H1 (cell line): ENCODE results near the gene CHTF8. TPM values are rescaled to one million over a fixed set of nuclear protein-coding genes. Genes with fewer than 3 reads are reported as not detected.

Experiments used
- SIN3A ChIP-seq, 2 experiments: IDR thresholded peaks in 1 of 2; conservative IDR thresholded peaks in 1 of 2; 2 replicates each; pipeline ENCODE4 v1.6.1; 2011 to 2012; ENCODE audit warnings: low read length in 2 of 2, improper control_type of control experiment in 1 of 2, low read depth in 1 of 2, mild to moderate bottlenecking in 1 of 2
- SP4 ChIP-seq: IDR thresholded peaks from 2 replicates; pipeline ENCODE4 v1.6.1; 2012; ENCODE audit warnings: low read length, inconsistent platforms
- TBP ChIP-seq: IDR thresholded peaks from 2 replicates; pipeline ENCODE4 v1.6.1; 2011; ENCODE audit warnings: low read depth, low read length, improper control_type of control experiment
- polyA plus RNA-seq, 7 experiments: library from polyadenylated mRNA; depleted of rRNA in 3 of 7; stranded (reverse) in 5 of 7; unstranded in 2 of 7; fragments of >200 nt in 5 of 7; fragments of 200-250 nt in 2 of 7; gene quantifications; 1 replicate in 5 of 7; 2 replicates in 1 of 7; 4 replicates in 1 of 7; pipeline versions ENCODE4 v1.2.1 to v1.2.3, GENCODE V29; 2011 to 2013; ENCODE audit warnings: missing spikeins in 2 of 7, mixed read lengths in 2 of 7
- total RNA-seq: library from RNA; stranded (reverse); fragmentation: NEBNext Ultra II Directional; extraction: Animal tissue kit (Norgen Biotek cat#: 25700); gene quantifications from 2 replicates; pipeline ENCODE4 v1.2.1, GENCODE V29; 2021
- TF ChIP-seq, protein P1 (sequence below): fragments of 300-600 bp; sonication (generic); IDR thresholded peaks from 2 replicates; pipeline ENCODE4 v1.7.1; 2012; ENCODE audit warnings: low read length, moderate library complexity, mild to moderate bottlenecking, inconsistent platforms; ENCODE audit not compliant: insufficient replicate concordance

The CHTF8 gene
- total and polyA plus RNA-seq, 2 of the 8 experiments (the other 6 are each of a cell fraction or from before 2014, with no cell fraction given) = 114 to 138 TPM

GRCh38 chr16:69111216-69111875 is 21.0 kb downstream of the CHTF8 start (continued):
- TF ChIP-seq, protein P1, sequence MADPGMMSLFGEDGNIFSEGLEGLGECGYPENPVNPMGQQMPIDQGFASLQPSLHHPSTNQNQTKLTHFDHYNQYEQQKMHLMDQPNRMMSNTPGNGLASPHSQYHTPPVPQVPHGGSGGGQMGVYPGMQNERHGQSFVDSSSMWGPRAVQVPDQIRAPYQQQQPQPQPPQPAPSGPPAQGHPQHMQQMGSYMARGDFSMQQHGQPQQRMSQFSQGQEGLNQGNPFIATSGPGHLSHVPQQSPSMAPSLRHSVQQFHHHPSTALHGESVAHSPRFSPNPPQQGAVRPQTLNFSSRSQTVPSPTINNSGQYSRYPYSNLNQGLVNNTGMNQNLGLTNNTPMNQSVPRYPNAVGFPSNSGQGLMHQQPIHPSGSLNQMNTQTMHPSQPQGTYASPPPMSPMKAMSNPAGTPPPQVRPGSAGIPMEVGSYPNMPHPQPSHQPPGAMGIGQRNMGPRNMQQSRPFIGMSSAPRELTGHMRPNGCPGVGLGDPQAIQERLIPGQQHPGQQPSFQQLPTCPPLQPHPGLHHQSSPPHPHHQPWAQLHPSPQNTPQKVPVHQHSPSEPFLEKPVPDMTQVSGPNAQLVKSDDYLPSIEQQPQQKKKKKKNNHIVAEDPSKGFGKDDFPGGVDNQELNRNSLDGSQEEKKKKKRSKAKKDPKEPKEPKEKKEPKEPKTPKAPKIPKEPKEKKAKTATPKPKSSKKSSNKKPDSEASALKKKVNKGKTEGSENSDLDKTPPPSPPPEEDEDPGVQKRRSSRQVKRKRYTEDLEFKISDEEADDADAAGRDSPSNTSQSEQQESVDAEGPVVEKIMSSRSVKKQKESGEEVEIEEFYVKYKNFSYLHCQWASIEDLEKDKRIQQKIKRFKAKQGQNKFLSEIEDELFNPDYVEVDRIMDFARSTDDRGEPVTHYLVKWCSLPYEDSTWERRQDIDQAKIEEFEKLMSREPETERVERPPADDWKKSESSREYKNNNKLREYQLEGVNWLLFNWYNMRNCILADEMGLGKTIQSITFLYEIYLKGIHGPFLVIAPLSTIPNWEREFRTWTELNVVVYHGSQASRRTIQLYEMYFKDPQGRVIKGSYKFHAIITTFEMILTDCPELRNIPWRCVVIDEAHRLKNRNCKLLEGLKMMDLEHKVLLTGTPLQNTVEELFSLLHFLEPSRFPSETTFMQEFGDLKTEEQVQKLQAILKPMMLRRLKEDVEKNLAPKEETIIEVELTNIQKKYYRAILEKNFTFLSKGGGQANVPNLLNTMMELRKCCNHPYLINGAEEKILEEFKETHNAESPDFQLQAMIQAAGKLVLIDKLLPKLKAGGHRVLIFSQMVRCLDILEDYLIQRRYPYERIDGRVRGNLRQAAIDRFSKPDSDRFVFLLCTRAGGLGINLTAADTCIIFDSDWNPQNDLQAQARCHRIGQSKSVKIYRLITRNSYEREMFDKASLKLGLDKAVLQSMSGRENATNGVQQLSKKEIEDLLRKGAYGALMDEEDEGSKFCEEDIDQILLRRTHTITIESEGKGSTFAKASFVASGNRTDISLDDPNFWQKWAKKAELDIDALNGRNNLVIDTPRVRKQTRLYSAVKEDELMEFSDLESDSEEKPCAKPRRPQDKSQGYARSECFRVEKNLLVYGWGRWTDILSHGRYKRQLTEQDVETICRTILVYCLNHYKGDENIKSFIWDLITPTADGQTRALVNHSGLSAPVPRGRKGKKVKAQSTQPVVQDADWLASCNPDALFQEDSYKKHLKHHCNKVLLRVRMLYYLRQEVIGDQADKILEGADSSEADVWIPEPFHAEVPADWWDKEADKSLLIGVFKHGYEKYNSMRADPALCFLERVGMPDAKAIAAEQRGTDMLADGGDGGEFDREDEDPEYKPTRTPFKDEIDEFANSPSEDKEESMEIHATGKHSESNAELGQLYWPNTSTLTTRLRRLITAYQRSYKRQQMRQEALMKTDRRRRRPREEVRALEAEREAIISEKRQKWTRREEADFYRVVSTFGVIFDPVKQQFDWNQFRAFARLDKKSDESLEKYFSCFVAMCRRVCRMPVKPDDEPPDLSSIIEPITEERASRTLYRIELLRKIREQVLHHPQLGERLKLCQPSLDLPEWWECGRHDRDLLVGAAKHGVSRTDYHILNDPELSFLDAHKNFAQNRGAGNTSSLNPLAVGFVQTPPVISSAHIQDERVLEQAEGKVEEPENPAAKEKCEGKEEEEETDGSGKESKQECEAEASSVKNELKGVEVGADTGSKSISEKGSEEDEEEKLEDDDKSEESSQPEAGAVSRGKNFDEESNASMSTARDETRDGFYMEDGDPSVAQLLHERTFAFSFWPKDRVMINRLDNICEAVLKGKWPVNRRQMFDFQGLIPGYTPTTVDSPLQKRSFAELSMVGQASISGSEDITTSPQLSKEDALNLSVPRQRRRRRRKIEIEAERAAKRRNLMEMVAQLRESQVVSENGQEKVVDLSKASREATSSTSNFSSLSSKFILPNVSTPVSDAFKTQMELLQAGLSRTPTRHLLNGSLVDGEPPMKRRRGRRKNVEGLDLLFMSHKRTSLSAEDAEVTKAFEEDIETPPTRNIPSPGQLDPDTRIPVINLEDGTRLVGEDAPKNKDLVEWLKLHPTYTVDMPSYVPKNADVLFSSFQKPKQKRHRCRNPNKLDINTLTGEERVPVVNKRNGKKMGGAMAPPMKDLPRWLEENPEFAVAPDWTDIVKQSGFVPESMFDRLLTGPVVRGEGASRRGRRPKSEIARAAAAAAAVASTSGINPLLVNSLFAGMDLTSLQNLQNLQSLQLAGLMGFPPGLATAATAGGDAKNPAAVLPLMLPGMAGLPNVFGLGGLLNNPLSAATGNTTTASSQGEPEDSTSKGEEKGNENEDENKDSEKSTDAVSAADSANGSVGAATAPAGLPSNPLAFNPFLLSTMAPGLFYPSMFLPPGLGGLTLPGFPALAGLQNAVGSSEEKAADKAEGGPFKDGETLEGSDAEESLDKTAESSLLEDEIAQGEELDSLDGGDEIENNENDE = no peak
- TF ChIP-seq TBP = no peak
- TF ChIP-seq SIN3A (conservative IDR thresholded peaks at IDR 0.05 in 1 of 2, IDR thresholded peaks at IDR 0.05 in 1 of 2; ENCODE audit: low read depth in 1 of 2, low read length in 2 of 2) = no peak
- TF ChIP-seq SP4 = no peak
